SK-N-SH treated with all-trans-retinoic acid at 6 μM for 48 hours (cell line): ENCODE results near the gene LRRC28.

ENCODE experiments used
- GLIS3 ChIP-seq: fragments of 250-450 bp; sonication (Bioruptor Pico); IDR thresholded peaks from 2 replicates; pipeline ENCODE4 v1.5.0; 2020; ENCODE audit warnings: mild to moderate bottlenecking, moderate library complexity
- SNAI2 ChIP-seq: fragments of 250-450 bp; sonication (Bioruptor Pico); IDR thresholded peaks from 2 replicates; pipeline ENCODE4 v1.5.0; 2020; ENCODE audit warnings: mild to moderate bottlenecking, moderate library complexity
- TOX ChIP-seq: fragments of 250-450 bp; sonication (Bioruptor Pico); IDR thresholded peaks from 2 replicates; pipeline ENCODE4 v1.8.0; 2021; ENCODE audit warnings: mild to moderate bottlenecking, moderate library complexity, borderline replicate concordance
- ZFP3 ChIP-seq: fragments of 250-450 bp; sonication (Bioruptor Pico); IDR thresholded peaks from 2 replicates; pipeline ENCODE4 v1.5.0; 2020; ENCODE audit warnings: mild to moderate bottlenecking, moderate library complexity
- ZFP30 ChIP-seq: fragments of 450-650 bp; formaldehyde crosslinking; IDR thresholded peaks from 2 replicates; pipeline ENCODE4 v1.5.0; 2022; ENCODE audit warnings: mild to moderate bottlenecking, moderate library complexity
- ZNF70 ChIP-seq: fragments of 450-650 bp; formaldehyde crosslinking; IDR thresholded peaks from 2 replicates; pipeline ENCODE4 v1.5.0; 2020; ENCODE audit warnings: mild to moderate bottlenecking, moderate library complexity
- TF ChIP-seq, protein P1 (sequence below): fragments of 250-450 bp; sonication (Bioruptor Pico); IDR thresholded peaks from 2 replicates; pipeline ENCODE4 v1.5.1; 2020; ENCODE audit warnings: low read depth, mild to moderate bottlenecking, moderate library complexity
- TF ChIP-seq, protein P2 (sequence below): fragments of 250-450 bp; sonication (Bioruptor Pico); IDR thresholded peaks from 2 replicates; pipeline ENCODE4 v1.8.0; 2020; ENCODE audit warnings: mild to moderate bottlenecking, moderate library complexity, borderline replicate concordance
- TF ChIP-seq, protein P3 (sequence below): fragments of 250-450 bp; sonication (Bioruptor Pico); IDR thresholded peaks from 2 replicates; pipeline ENCODE4 v1.8.0; 2021; ENCODE audit warnings: low read depth, mild to moderate bottlenecking, moderate library complexity, borderline replicate concordance

DNA sequence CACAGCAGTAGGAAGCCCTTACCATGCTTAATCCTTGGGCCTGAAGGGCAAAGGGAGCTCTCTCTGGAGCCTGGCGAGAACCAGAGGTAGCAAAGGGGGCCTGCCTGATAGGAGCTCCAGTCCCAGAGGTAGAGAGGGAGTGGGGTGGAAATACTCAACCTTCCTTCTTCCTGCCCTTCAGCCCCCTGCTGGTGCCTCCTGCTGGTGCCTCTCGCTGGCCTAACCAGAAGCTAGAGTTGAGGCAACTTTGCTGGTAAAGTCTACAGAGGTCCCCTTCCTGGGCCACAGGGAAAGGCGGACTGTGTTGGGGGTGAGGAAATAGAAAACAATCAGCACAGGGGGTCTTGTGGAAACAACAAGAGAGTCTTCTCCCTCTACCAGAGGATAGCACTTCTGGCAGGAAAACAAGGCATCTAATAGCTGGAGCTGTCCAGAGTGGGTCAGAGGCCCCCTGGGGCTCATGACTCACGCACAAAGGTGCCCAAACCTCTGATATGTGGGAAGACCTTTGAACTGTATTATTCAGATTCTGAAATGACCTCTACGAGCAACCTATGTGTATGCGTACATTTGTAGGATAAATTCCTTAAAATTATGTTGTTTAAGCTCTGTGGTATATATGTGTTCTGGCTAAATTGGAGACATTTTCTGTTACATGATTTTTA lies 133.9 kb downstream of the LRRC28 start:
- TF ChIP-seq ZFP3 (CRISPR knock-in tag) (no peak), GLIS3 (CRISPR knock-in tag) (no peak), TOX (CRISPR knock-in tag) (no peak), ZFP30 (CRISPR knock-in tag) (no peak), SNAI2 (CRISPR knock-in tag) (no peak), ZNF70 (CRISPR knock-in tag) (no peak)
- TF ChIP-seq, protein P1, sequence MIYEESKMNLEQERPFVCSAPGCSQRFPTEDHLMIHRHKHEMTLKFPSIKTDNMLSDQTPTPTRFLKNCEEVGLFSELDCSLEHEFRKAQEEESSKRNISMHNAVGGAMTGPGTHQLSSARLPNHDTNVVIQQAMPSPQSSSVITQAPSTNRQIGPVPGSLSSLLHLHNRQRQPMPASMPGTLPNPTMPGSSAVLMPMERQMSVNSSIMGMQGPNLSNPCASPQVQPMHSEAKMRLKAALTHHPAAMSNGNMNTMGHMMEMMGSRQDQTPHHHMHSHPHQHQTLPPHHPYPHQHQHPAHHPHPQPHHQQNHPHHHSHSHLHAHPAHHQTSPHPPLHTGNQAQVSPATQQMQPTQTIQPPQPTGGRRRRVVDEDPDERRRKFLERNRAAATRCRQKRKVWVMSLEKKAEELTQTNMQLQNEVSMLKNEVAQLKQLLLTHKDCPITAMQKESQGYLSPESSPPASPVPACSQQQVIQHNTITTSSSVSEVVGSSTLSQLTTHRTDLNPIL (CRISPR knock-in tag), result no peak
- TF ChIP-seq, protein P2, sequence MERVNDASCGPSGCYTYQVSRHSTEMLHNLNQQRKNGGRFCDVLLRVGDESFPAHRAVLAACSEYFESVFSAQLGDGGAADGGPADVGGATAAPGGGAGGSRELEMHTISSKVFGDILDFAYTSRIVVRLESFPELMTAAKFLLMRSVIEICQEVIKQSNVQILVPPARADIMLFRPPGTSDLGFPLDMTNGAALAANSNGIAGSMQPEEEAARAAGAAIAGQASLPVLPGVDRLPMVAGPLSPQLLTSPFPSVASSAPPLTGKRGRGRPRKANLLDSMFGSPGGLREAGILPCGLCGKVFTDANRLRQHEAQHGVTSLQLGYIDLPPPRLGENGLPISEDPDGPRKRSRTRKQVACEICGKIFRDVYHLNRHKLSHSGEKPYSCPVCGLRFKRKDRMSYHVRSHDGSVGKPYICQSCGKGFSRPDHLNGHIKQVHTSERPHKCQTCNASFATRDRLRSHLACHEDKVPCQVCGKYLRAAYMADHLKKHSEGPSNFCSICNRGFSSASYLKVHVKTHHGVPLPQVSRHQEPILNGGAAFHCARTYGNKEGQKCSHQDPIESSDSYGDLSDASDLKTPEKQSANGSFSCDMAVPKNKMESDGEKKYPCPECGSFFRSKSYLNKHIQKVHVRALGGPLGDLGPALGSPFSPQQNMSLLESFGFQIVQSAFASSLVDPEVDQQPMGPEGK (CRISPR knock-in tag), result no peak
- TF ChIP-seq, protein P3, sequence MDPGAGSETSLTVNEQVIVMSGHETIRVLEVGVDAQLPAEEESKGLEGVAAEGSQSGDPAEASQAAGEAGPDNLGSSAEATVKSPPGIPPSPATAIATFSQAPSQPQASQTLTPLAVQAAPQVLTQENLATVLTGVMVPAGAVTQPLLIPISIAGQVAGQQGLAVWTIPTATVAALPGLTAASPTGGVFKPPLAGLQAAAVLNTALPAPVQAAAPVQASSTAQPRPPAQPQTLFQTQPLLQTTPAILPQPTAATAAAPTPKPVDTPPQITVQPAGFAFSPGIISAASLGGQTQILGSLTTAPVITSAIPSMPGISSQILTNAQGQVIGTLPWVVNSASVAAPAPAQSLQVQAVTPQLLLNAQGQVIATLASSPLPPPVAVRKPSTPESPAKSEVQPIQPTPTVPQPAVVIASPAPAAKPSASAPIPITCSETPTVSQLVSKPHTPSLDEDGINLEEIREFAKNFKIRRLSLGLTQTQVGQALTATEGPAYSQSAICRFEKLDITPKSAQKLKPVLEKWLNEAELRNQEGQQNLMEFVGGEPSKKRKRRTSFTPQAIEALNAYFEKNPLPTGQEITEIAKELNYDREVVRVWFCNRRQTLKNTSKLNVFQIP, result no peak
